IgD-negative memory B cell (primary cell): ENCODE results near the gene CDH13. TPM values are rescaled to one million over a fixed set of nuclear protein-coding genes. Genes with fewer than 3 reads are reported as not detected.

Experiments
- H3K27ac Mint-ChIP-seq, 3 donors: one replicate each; pipeline ENCODE4 v1.8.0; 2020 to 2022; ENCODE audit warnings: mild to moderate bottlenecking in 3 of 3, mixed read lengths in 3 of 3, moderate library complexity in 1 of 3
- H3K27me3 Mint-ChIP-seq: one replicate; pipeline ENCODE4 v1.8.0; 2021; ENCODE audit warnings: mixed read lengths
- H3K36me3 Mint-ChIP-seq: one replicate; pipeline ENCODE4 v1.8.0; 2020; ENCODE audit warnings: mild to moderate bottlenecking, mixed read lengths
- H3K4me1 Mint-ChIP-seq, 3 donors: one replicate each; pipeline ENCODE4 v1.8.0; 2020 to 2022; ENCODE audit warnings: mixed read lengths in 3 of 3, mild to moderate bottlenecking in 1 of 3
- H3K4me3 Mint-ChIP-seq, 4 donors: one replicate each; pipeline ENCODE4 v1.8.0; 2020 to 2022; ENCODE audit warnings: mild to moderate bottlenecking in 4 of 4, mixed read lengths in 4 of 4, moderate library complexity in 3 of 4
- H3K9me3 Mint-ChIP-seq, 3 donors: one replicate each; pipeline ENCODE4 v1.8.0; 2020 to 2021; ENCODE audit warnings: mixed read lengths in 3 of 3, mild to moderate bottlenecking in 1 of 3
- polyA plus RNA-seq: library from polyadenylated mRNA; unstranded; fragments of 300-500 nt; fragmentation: Illumina TruSeq; gene quantifications from one replicate; pipeline ENCODE4 v1.2.3, GENCODE V29; 2021

CDH13 gene
- polyA plus RNA-seq, 1 donor from 2014 or later, result 0.23 TPM

DNA sequence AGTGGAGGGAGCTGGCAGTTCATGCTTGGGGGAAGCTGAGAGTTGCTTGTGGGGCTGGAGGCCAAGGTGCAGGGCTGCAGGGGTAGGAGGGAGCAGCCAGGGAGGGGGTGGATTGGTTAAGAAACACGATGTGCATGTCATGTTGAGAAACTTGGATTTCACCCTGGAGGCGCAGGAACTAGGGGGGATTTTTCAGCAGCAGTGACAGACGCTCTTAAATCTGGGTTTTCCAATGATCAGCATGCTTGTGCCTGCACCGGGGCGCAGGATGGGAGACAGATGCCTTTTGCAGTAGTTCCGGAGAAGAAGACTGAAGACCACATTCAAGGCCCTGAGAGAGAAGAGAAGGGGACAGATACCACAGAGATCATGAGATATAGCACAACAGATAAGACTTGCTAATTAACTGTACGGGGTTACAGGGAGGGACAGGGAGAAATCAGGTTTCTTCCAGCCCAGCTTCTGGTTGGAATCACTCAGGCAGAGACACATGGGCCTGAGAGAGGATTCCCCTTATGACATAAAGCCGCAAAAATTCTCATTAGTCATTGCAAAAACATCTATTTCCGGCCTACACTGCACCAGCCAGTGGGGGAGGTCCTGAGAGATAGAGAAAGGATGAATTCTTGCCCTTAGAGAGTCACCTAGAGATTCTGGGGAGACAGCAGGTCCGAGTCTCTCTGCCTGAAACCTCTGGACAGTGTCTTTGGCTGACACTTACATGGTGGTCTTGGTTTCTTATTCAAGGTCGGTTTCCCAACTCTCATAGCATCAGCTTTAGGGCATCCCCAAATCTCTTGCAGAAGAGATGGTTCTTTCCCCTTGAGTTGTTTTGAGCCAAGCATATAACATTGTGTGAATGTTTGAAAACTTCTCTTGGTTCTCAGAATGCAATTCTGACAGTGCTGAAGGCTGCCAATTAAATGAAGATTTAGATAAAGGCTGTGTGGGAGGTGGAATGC lies 27.1 kb downstream of the CDH13 start:
- peaks cover 4% of the 10 kb centered on the region for H3K27me3 Mint-ChIP-seq
- H3K4me3 Mint-ChIP-seq, result peak overlapping the region in 2 of 4 donors; percentile 59 to 84
- H3K36me3 Mint-ChIP-seq, result no peaks in the 10 kb centered on the region
- peaks cover 0 to 5% (median 2%) of the 10 kb centered on the region in 3 donors for H3K9me3 Mint-ChIP-seq
- peaks cover 15 to 24% (median 23%) of the 10 kb centered on the region in 3 donors for H3K4me1 Mint-ChIP-seq
- H3K27ac Mint-ChIP-seq, result peak overlapping the region in 2 of 3 donors; percentile 16 to 32

DNA sequence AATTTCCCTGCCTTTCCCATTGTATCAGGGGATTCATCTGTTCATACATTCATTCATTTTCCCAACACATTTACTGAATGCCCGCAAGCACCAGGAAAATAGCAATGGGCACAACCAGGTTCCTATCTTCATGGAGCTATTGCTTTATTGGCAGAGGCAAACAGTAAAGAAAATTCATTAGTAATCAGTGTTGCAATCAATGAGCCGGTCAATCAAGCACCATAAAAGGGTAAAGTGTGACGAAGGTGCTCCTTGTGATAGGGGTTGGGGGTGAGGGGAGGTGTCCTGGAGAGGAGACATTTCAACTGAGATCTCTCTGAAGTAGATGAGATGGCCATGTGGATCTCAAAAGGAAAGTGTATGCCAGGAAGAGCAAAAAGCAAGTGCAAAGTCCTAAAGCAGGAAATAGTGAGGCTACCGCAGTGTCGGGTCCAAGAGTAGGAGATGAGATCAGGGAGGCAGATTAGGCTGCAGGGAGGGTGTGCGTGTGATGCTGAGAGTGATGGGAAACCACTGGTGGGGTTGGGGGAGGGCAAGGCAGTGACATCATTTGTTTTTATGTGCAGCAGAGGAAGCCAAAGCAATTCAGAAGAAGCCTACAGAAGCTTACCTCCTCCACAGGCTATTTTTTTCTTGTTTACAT lies 28.4 kb downstream of the CDH13 start:
- Mint-ChIP-seq H3K4me3 (no peak overlapping the region), H3K9me3 (peaks cover 0 to 2% (median 0%) of the 10 kb centered on the region in 3 donors), H3K27me3 (no peaks in the 10 kb centered on the region), H3K27ac (peak overlapping the region in 1 of 3 donors; percentile 17), H3K4me1 (peaks cover 15 to 24% (median 22%) of the 10 kb centered on the region in 3 donors), H3K36me3 (no peaks in the 10 kb centered on the region)

DNA sequence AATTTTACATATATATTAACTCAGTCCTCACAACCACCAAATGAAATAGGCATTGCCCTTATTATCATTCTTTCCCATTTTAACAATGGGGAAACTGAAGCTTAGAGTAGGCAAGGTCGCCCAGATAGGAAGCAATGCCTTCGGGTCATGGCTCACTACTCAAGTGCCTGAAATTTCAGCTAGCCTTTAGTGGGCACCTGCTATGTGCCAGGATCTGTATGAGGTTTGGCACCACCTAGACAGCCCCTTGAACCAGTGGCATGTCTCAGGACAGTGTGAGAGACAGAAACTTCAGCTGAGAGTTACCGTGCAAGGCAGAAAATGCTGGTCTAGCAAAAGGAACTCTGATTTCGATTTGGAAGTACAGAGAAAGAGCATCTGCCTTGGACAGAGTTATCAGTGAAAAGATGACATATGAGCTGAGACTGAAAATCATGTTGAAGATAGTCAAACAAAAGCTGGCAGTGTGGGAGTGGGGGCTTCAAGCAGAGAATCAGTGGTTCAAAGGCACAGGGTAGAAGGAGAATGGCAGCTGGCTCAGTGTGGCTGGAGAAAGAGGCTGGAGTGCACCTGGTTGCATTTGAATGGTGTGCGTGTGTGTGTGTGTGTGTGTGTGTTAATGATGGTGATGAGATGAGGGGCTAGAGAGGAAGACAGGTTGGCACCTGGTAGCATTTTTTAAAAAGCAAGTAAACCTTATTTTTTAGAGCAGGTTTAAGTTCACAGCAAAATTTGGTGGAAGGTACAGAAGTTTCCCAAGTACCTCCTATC lies 29.1 kb downstream of the CDH13 start:
- peaks cover 0 to 2% (median 0%) of the 10 kb centered on the region in 3 donors for H3K9me3 Mint-ChIP-seq

DNA sequence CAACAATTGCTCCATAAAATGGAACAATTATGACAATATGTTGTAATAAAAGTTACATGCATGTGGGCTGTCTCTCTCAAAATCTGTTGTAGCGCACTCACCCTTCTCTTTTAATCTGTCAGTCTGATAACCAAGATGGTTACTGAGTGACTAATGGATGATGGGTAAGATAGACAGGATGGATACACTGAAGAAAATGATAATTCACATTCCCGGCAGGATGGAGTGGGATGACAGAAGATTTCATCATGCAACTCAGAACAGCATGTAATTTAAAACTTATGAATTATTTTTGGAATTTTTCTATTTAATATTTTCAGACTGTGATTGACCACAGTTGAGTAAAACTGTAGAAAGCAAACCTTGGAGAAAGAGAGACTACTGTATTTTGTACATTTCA lies 30.5 kb downstream of the CDH13 start:
- Mint-ChIP-seq H3K9me3 (peaks cover 0 to 2% (median 0%) of the 10 kb centered on the region in 3 donors), H3K4me3 (no peak overlapping the region), H3K4me1 (peaks cover 8 to 16% (median 16%) of the 10 kb centered on the region in 3 donors), H3K36me3 (no peaks in the 10 kb centered on the region), H3K27ac (no peak overlapping the region), H3K27me3 (no peaks in the 10 kb centered on the region)

More for the DNA sequence above, 29.1 kb downstream of the CDH13 start:
- H3K4me1 Mint-ChIP-seq, result peaks cover 15 to 25% (median 22%) of the 10 kb centered on the region in 3 donors
- no peaks in the 10 kb centered on the region for H3K36me3 Mint-ChIP-seq
- no peaks in the 10 kb centered on the region for H3K27me3 Mint-ChIP-seq
- no peak overlapping the region for H3K4me3 Mint-ChIP-seq
- H3K27ac Mint-ChIP-seq, result peak overlapping the region in 1 of 3 donors; percentile 17

DNA sequence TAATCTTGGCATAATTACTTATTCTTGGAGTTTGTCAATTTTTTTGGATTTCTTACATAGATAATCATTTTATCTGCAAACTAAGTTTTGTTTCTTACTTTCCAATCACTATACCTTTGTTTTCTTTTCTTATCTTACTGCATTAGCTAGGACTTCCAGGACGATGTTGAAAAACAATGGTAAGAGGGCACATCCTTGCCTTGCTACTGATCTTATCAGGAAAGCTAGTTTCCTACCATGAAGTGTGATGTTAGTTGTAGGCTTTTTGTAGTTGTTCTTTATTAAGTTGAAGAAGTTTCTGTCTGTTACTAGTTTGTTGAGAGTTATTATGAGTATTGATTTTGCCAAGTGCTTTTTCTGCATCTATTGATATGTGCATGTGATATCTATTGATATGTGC lies 31.0 kb downstream of the CDH13 start:
- Mint-ChIP-seq H3K36me3 (no peaks in the 10 kb centered on the region), H3K4me3 (no peak overlapping the region), H3K27ac (no peak overlapping the region), H3K9me3 (peaks cover 0 to 2% (median 0%) of the 10 kb centered on the region in 3 donors), H3K27me3 (no peaks in the 10 kb centered on the region), H3K4me1 (peaks cover 7 to 14% (median 14%) of the 10 kb centered on the region in 3 donors)

DNA sequence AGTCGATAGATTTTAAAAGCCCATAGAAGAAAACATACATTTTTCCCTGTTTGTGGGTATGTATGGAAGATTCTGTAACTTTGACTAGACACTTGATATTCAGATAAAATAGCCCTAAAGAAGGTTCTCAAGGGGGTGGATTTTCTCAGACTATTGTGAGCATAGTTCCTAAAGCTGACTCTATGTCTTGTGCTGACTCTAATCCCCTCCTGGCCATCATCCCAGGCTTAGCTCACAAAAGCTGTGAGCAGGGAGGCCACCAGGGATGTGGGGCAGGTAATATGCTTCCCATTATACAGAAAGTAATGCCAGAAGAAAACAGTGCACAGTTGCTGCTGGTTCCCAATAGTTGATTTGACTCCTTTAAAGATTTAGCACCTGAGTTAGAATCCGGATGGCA lies 32.0 kb downstream of the CDH13 start:
- peaks cover 3 to 8% (median 7%) of the 10 kb centered on the region in 3 donors for H3K4me1 Mint-ChIP-seq
- peaks cover 5% of the 10 kb centered on the region for H3K27me3 Mint-ChIP-seq
- peaks cover 0 to 2% (median 0%) of the 10 kb centered on the region in 3 donors for H3K9me3 Mint-ChIP-seq
- H3K27ac Mint-ChIP-seq, result no peak overlapping the region
- H3K36me3 Mint-ChIP-seq, result peaks cover 3% of the 10 kb centered on the region
- no peak overlapping the region for H3K4me3 Mint-ChIP-seq

DNA sequence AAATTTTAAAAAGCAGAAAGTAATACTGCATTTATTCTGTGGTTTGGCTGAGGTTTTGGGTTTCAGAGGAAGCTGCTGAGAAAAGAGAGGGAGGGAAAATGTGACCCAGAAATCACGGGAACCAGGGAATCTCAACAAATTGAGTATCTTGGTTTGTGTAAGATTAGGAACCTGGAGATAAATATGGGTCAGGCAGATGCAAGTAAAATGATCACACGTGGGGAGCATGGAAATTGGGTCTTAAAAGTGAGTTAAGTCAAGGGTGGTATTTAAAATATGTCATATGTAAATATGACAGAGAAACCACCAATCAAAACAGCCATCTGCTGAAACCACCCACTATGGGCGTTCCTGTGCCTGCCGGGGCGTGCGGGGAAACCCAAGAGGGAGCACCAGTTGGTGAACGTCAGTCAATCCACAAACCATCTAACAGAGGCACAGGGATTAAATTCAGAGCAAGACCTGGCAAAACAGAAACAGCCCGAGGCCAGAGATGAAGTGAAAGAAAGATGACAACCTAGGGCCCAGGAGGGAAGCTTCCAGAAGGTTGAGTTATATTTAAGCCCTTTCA lies 33.4 kb downstream of the CDH13 start:
- peaks cover 0 to 2% (median 0%) of the 10 kb centered on the region in 3 donors for H3K9me3 Mint-ChIP-seq
- no peak overlapping the region for H3K27ac Mint-ChIP-seq
- peaks cover 6% of the 10 kb centered on the region for H3K27me3 Mint-ChIP-seq
- peaks cover 3% of the 10 kb centered on the region for H3K36me3 Mint-ChIP-seq
- H3K4me1 Mint-ChIP-seq, result peaks cover 0 to 4% (median 3%) of the 10 kb centered on the region in 3 donors
- H3K4me3 Mint-ChIP-seq, result no peak overlapping the region

DNA sequence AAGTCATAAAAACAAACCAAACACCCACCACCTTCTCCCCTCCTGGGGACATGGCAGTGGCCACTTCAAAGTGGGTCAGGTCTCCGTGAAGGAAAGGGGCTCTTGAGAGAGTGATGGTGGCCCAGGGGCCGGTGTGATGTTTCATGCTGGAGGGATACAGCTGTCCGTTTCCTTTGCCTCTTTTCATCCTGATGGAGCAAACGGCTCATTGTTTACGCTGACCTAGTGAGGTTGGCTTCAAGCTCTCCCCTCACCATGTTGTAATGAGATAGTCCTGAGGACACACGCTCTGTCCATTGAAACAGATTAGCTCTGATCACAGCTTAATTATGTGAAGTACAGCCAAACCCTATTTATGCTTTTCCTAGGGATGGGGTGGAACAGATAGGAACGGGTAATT lies 34.2 kb downstream of the CDH13 start:
- Mint-ChIP-seq H3K4me3 (no peak overlapping the region), H3K27me3 (peaks cover 12% of the 10 kb centered on the region), H3K9me3 (peaks cover 0 to 2% (median 0%) of the 10 kb centered on the region in 3 donors), H3K27ac (no peak overlapping the region), H3K36me3 (peaks cover 3% of the 10 kb centered on the region), H3K4me1 (peaks cover 0 to 1% (median 0%) of the 10 kb centered on the region in 3 donors)

DNA sequence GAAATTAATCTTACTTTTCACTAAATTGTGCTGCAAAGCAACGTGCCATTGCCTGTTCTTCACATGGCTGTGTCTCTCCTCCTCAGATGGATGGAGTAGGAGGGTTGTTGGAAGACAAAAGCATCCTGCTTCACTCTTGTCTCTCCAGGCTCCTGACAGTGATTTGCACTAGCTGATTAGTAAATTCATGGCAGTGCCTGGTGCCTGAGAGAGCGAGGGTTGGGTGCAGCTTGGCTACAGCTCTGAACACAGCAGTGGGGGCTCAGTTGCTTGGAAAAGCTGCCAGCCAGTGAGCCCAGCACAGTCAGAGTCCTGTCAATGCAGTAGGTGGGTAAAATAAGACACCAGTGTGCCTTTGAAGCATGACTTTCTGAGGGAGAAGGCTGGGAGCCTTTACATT lies 37.4 kb downstream of the CDH13 start:
- Mint-ChIP-seq H3K9me3 (peaks cover 0 to 1% (median under 1%) of the 10 kb centered on the region in 3 donors), H3K27ac (no peak overlapping the region), H3K27me3 (peaks cover 18% of the 10 kb centered on the region), H3K36me3 (peaks cover 3% of the 10 kb centered on the region), H3K4me1 (peaks cover 0 to 1% (median 0%) of the 10 kb centered on the region in 3 donors), H3K4me3 (no peak overlapping the region)

DNA sequence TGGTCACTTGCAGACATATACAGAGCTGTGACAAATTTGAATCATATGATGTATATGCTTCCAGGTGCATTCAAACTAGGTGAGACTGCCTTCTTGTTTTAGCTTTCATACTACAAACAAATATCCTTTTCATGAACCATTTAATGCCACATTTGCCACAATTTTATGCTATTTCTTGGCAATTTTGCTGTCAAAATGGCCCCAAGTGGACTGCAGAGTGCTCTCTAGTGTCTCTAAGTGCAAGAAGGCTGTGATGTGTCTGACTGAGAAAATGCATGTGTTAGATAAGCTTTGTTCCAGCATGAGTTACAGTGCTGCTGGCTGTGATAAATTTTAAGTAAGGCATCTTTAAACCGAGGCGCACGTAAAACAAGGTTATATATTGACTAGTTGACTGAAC lies 38.3 kb downstream of the CDH13 start:
- Mint-ChIP-seq H3K4me3 (no peak overlapping the region), H3K27ac (no peak overlapping the region), H3K4me1 (peaks cover 0 to 1% (median 0%) of the 10 kb centered on the region in 3 donors), H3K9me3 (peaks cover 0 to 1% (median 0%) of the 10 kb centered on the region in 3 donors), H3K27me3 (peaks cover 18% of the 10 kb centered on the region), H3K36me3 (peaks cover 3% of the 10 kb centered on the region)

DNA sequence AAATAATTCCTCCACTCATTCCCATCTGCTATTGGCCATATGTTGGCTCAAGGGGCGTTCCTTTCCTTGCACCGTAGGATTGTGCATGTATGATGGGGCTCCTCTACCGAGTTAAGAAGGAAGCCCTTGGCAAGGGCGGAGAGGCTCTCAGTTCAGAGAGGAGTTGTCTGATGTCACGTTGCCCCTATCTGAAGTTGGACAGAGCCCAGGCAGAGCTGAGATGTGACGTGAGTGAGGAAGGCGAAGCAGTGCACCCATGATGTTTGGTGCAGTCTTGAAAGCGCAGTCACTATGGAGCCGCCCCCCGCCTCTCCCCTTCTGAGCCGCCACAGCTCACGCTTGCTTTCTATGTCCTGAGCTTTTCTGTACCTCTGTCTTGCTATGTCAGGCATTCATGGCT lies 40.7 kb downstream of the CDH13 start:
- Mint-ChIP-seq H3K4me3 (no peak overlapping the region), H3K4me1 (no peaks in the 10 kb centered on the region), H3K9me3 (peaks cover 0 to 1% (median 0%) of the 10 kb centered on the region in 3 donors), H3K27me3 (peaks cover 20% of the 10 kb centered on the region), H3K36me3 (peaks cover 3% of the 10 kb centered on the region), H3K27ac (no peak overlapping the region)

DNA sequence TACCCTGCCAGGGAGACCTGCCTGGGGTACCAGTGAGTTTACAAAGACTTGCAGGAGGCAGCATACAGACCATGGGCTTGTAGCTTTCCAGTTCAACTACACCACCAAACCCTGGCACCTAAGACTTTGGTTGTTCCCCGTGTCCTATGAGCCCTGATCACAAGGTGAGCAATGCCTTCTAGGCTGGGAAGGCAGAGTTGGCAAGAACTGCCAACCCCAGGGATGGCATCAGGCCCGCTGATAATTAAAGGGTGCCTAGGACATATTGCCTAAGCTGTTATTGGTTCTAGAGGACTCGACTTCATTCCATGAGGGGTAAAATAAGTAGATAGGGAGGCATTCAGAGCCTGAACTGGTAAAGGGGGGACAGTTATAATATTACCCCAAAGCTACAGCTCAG lies 41.3 kb downstream of the CDH13 start:
- Mint-ChIP-seq H3K27me3 (peaks cover 21% of the 10 kb centered on the region), H3K4me1 (no peaks in the 10 kb centered on the region), H3K27ac (no peak overlapping the region)

DNA sequence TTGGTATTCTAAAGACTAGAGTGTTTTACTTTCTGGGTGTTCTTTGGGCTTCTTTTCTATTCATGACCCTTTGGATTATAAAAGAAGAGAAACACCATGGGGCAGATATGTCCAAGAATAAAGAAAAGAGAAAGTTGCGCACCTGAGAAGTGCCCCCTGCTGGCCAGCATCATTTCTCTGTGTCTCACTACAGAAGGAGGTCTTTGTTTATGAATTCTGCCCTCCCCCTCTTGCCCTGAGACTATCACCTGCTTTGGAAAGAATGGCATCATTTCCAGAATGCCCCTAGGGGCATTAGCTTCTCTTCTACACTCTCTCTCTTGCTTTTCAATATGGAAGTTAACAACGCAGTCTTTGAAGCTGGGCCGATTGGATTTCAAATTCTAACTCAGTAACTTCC lies 45.0 kb downstream of the CDH13 start:
- Mint-ChIP-seq H3K4me3 (no peak overlapping the region), H3K27me3 (peaks cover 10% of the 10 kb centered on the region), H3K36me3 (no peaks in the 10 kb centered on the region), H3K9me3 (peaks cover 0 to 1% (median 0%) of the 10 kb centered on the region in 3 donors), H3K4me1 (no peaks in the 10 kb centered on the region), H3K27ac (no peak overlapping the region)

More for the DNA sequence above, 41.3 kb downstream of the CDH13 start:
- Mint-ChIP-seq H3K4me3 (no peak overlapping the region), H3K9me3 (peaks cover 0 to 1% (median 0%) of the 10 kb centered on the region in 3 donors), H3K36me3 (peaks cover 3% of the 10 kb centered on the region)

DNA sequence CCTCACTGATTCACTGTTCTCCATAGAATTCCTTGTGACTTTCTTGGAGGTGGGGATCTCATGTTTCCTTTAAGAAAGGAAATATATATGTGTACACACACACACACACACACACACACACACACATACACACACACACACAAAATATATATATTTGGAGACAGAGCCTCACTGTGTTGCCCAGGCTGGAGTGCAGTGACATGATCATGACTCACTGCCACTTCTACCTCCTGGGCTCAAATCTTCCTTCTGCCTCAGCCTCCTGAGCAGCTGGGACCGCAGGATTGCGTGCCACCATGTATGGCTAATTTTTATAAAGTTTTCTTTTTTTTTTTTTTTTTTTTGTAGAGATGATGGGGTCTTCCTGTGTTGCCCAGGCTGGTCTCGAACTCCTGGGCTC lies 45.9 kb downstream of the CDH13 start:
- H3K36me3 Mint-ChIP-seq, result peaks cover 1% of the 10 kb centered on the region
- no peak overlapping the region for H3K4me3 Mint-ChIP-seq

More for the DNA sequence above, 45.9 kb downstream of the CDH13 start:
- H3K27ac Mint-ChIP-seq, result no peak overlapping the region
- peaks cover 10% of the 10 kb centered on the region for H3K27me3 Mint-ChIP-seq
- H3K4me1 Mint-ChIP-seq, result no peaks in the 10 kb centered on the region
- H3K9me3 Mint-ChIP-seq, result peaks cover 0 to 1% (median 0%) of the 10 kb centered on the region in 3 donors
